Erythroblast (primary cell): ENCODE data around the gene TOM1L1.

Experiments used
- GATA1 ChIP-seq: IDR thresholded peaks from 2 replicates; pipeline ENCODE4 v1.6.1; 2011; ENCODE audit warnings: low read depth, mild to moderate bottlenecking, control low read depth, low read length, moderate library complexity
- POLR2A ChIP-seq: IDR thresholded peaks from 2 replicates; pipeline ENCODE4 v1.6.1; 2011; ENCODE audit warnings: mild to moderate bottlenecking, low read length

DNA sequence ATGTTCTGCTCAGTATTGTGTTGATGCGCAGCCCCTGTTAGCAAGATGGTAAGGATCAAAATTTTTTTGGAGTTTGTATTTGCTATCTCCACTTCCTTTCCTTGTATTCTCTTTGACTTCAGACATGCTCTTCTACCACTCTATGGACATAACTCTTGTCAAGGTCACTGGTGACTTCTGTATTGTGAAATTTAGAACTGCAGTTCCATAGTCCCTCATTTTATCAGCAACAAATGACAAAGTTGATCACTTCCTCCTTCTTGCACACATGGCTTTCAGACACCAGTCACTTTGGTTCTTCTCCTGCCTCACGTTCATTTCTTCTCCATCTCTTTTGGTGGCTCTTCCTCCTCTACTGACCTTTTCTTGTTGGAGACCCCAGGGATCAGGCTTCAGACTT is 46.7 kb downstream of the TOM1L1 start:
- TF ChIP-seq POLR2A (no peak), GATA1 (no peak)
